Panc1 (cell line): ENCODE data around the gene CISD3. TPM values are rescaled to one million over a fixed set of nuclear protein-coding genes. Genes with fewer than 3 reads are reported as not detected.
"Not testable (repeated sequence)": the region's sequence is repeated elsewhere in the genome, so short reads cannot be mapped to it uniquely, and the experiment has no call there.

Experiments
- ATAC-seq: fragments of 200-7000 bp; cut with Tn5 transposase; 2 replicates; pipeline ENCODE4 v1.9.1; 2020; ENCODE audit warnings: mild to moderate bottlenecking, moderate library complexity
- BruUV-seq: library from RNA; stranded (reverse); fragments of 400-500 nt; replicated peaks from 2 replicates; lab custom pipeline; 2021; lab: Mats Ljungman, UMichigan
- CTCF ChIA-PET: fragments of 300-600 bp; sonication (Branson Sonifier 250); formaldehyde crosslinking; loops from one replicate; lab custom pipeline; 2022; ENCODE audit warnings: antibody characterized with exemption; lab: Charles Lee
- POLR2A ChIA-PET: fragments of 300-600 bp; sonication (Branson Sonifier 250); formaldehyde crosslinking; loops from one replicate; lab custom pipeline; 2022; ENCODE audit warnings: antibody characterized with exemption; lab: Charles Lee
- DNase-seq: peaks from one replicate; pipeline ENCODE4 v3.0.0-alpha.2; 2010; ENCODE audit warnings: low read depth, low spot score
- H3K27ac ChIP-seq: 2 replicates; pipeline ENCODE4 v1.5.1; 2011; ENCODE audit warnings: mild to moderate bottlenecking, low read length, inconsistent platforms
- H3K27me3 ChIP-seq: fragments of 200-500 bp; sonication (Bioruptor generic); 2 replicates; pipeline ENCODE4 v1.6.0; 2014; ENCODE audit warnings: low read length, inconsistent platforms; ENCODE audit not compliant: control insufficient read depth, insufficient read depth
- H3K36me3 ChIP-seq: fragments of 200-500 bp; sonication (Bioruptor generic); 2 replicates; pipeline ENCODE4 v1.5.1; 2014; ENCODE audit warnings: inconsistent platforms, mild to moderate bottlenecking, low read length, moderate library complexity; ENCODE audit not compliant: control insufficient read depth, insufficient read depth
- H3K4me1 ChIP-seq: 2 replicates; pipeline ENCODE4 v1.5.1; 2011; ENCODE audit warnings: inconsistent platforms, mild to moderate bottlenecking, low read length, moderate library complexity; ENCODE audit not compliant: control insufficient read depth, insufficient read depth
- H3K4me3 ChIP-seq, 2 experiments: 2 replicates each; pipeline ENCODE4 v1.5.1; 2011 to 2012; ENCODE audit warnings: low read depth in 2 of 2, low read length in 2 of 2, mild to moderate bottlenecking in 2 of 2, inconsistent platforms in 1 of 2, moderate library complexity in 1 of 2
- H3K9me3 ChIP-seq: fragments of 200-500 bp; sonication (Bioruptor generic); 2 replicates; pipeline ENCODE4 v1.5.1; 2014; ENCODE audit warnings: low read depth, mild to moderate bottlenecking, inconsistent platforms, low read length, moderate library complexity; ENCODE audit not compliant: control insufficient read depth, insufficient read depth
- POLR2AphosphoS5 ChIP-seq: IDR thresholded peaks from 2 replicates; pipeline ENCODE4 v1.6.1; 2012; ENCODE audit warnings: mild to moderate bottlenecking, low read depth, low read length, moderate library complexity
- SIN3A ChIP-seq: IDR thresholded peaks from 2 replicates; pipeline ENCODE4 v1.6.1; 2012; ENCODE audit warnings: low read depth, mild to moderate bottlenecking, low read length, moderate library complexity, borderline replicate concordance; ENCODE audit not compliant: insufficient read depth
- TCF7L2 ChIP-seq: IDR thresholded peaks from 2 replicates; pipeline ENCODE4 v1.6.1; 2011; ENCODE audit warnings: mild to moderate bottlenecking, low read depth, low read length, inconsistent platforms
- in situ Hi-C: cut with HindIII; loops from 2 replicates; pipeline ENCODE4 v1.10.0; 2016; ENCODE audit warnings: low sequenced_read_pairs, low pct_unique_long_range_greater_than_20kb
- intact Hi-C: fragments of 100-400 bp; cut with micrococcal nuclease; formaldehyde crosslinking; loops from one replicate; pipeline ENCODE4 v1.10.0; 2022; ENCODE audit not compliant: unreplicated experiment
- total RNA-seq: library from RNA; stranded (reverse); gene quantifications from one replicate; pipeline ENCODE4 v1.2.1, GENCODE V29; 2021; ENCODE audit not compliant: unreplicated experiment
- TF ChIP-seq, protein P1 (sequence below), 2 experiments: IDR thresholded peaks; 2 replicates each; pipeline ENCODE4 v1.6.1; 2011 to 2012; ENCODE audit warnings: low read depth in 2 of 2, control low read depth in 1 of 2, low read length in 1 of 2, mild to moderate bottlenecking in 1 of 2, moderate library complexity in 1 of 2; ENCODE audit not compliant: insufficient read depth in 1 of 2
- TF ChIP-seq, protein P2 (sequence below): fragments of 450-650 bp; IDR thresholded peaks from 2 replicates; pipeline ENCODE4 v1.5.1; 2017; ENCODE audit warnings: mild to moderate bottlenecking

CISD3 gene
- total RNA-seq, 1 experiment from 2014 or later: 45.0 TPM

DNA sequence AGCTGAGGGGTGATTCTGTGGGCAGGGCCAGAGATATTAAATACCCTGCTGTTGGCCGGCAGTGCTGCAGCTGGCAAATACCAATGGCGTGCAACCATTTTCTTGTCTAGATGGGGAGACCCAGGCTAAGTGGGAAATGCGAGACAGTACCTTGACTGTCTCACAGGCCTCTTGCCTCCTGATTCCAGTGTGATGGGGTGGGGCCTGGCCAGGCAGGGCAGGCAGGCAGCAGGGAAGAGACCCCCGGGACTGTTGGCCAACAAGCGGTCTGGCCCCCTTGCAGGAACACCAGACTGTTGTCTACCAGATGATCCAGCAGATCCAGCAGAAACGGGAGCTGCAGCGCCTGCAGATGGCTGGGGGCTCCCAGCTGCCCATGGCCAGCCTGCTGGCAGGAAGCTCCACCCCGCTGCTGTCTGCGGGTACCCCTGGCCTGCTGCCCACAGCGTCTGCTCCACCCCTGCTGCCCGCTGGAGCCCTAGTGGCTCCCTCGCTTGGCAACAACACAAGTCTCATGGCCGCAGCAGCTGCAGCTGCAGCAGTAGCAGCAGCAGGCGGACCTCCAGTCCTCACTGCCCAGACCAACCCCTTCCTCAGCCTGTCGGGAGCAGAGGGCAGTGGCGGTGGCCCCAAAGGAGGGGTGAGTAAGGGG lies 5.7 kb upstream of the CISD3 start:
- Histone ChIP-seq H3K36me3 (no peaks in the 10 kb centered on the region), H3K27ac (no peak overlapping the region)
- in situ Hi-C loops: no loop called here

DNA sequence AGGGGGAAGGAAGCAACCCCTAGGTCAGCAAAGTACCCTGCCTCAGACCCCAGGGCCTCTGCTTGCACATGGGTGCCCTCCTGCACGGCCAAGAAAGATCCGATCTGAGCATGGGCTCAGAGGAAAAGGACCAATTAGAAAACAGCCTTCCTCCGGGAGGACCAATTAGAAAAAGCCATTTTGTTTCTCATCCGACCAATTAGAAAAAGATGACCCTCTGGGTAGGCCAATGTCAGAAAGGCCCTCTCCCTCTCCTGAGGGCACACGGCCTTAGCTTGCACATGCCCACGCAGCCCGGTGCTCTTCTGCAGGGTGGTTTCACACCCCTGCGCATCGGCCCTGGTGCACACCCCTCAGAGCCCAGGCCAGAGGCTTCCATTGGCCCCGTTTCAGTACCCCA lies 5.1 kb upstream of the CISD3 start:
- Histone ChIP-seq H3K9me3 (no peaks in the 10 kb centered on the region), H3K27me3 (no peaks in the 10 kb centered on the region), H3K27ac (no peak overlapping the region), H3K4me3 (no peak overlapping the region), H3K36me3 (no peaks in the 10 kb centered on the region), H3K4me1 (peaks cover 4% of the 10 kb centered on the region)
- BruUV-seq: no TSS peak
- intact Hi-C loops (no loop called here), in situ Hi-C loops (no loop called here)
- no peak for ATAC-seq
- CTCF ChIA-PET: no interaction called here
- DNase-seq: no peak
- POLR2A ChIA-PET: no interaction called here
- TF ChIP-seq, protein P1, sequence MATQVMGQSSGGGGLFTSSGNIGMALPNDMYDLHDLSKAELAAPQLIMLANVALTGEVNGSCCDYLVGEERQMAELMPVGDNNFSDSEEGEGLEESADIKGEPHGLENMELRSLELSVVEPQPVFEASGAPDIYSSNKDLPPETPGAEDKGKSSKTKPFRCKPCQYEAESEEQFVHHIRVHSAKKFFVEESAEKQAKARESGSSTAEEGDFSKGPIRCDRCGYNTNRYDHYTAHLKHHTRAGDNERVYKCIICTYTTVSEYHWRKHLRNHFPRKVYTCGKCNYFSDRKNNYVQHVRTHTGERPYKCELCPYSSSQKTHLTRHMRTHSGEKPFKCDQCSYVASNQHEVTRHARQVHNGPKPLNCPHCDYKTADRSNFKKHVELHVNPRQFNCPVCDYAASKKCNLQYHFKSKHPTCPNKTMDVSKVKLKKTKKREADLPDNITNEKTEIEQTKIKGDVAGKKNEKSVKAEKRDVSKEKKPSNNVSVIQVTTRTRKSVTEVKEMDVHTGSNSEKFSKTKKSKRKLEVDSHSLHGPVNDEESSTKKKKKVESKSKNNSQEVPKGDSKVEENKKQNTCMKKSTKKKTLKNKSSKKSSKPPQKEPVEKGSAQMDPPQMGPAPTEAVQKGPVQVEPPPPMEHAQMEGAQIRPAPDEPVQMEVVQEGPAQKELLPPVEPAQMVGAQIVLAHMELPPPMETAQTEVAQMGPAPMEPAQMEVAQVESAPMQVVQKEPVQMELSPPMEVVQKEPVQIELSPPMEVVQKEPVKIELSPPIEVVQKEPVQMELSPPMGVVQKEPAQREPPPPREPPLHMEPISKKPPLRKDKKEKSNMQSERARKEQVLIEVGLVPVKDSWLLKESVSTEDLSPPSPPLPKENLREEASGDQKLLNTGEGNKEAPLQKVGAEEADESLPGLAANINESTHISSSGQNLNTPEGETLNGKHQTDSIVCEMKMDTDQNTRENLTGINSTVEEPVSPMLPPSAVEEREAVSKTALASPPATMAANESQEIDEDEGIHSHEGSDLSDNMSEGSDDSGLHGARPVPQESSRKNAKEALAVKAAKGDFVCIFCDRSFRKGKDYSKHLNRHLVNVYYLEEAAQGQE (IDR thresholded peaks at IDR 0.05; ENCODE audit: insufficient read depth in 1 of 2, low read depth in 2 of 2, low read length in 1 of 2): no peak
- TF ChIP-seq, protein P2, sequence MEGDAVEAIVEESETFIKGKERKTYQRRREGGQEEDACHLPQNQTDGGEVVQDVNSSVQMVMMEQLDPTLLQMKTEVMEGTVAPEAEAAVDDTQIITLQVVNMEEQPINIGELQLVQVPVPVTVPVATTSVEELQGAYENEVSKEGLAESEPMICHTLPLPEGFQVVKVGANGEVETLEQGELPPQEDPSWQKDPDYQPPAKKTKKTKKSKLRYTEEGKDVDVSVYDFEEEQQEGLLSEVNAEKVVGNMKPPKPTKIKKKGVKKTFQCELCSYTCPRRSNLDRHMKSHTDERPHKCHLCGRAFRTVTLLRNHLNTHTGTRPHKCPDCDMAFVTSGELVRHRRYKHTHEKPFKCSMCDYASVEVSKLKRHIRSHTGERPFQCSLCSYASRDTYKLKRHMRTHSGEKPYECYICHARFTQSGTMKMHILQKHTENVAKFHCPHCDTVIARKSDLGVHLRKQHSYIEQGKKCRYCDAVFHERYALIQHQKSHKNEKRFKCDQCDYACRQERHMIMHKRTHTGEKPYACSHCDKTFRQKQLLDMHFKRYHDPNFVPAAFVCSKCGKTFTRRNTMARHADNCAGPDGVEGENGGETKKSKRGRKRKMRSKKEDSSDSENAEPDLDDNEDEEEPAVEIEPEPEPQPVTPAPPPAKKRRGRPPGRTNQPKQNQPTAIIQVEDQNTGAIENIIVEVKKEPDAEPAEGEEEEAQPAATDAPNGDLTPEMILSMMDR: no peak
- no peak for TF ChIP-seq TCF7L2
- TF ChIP-seq SIN3A: no peak
- no peak for TF ChIP-seq POLR2AphosphoS5

More for the DNA sequence above, 5.7 kb upstream of the CISD3 start:
- Histone ChIP-seq H3K9me3 (no peaks in the 10 kb centered on the region), H3K4me1 (peaks cover 4% of the 10 kb centered on the region), H3K27me3 (no peaks in the 10 kb centered on the region), H3K4me3 (no peak overlapping the region)
- no TSS peak for BruUV-seq
- ChIA-PET POLR2A (no interaction called here), CTCF (no interaction called here)
- ATAC-seq: no peak
- no peak for TF ChIP-seq SIN3A
- TF ChIP-seq, protein P2: no peak
- TF ChIP-seq TCF7L2: no peak
- no peak for TF ChIP-seq POLR2AphosphoS5
- TF ChIP-seq, protein P1 (IDR thresholded peaks at IDR 0.05; ENCODE audit: insufficient read depth in 1 of 2, low read depth in 2 of 2, low read length in 1 of 2): no peak
- intact Hi-C loops: no loop called here
- no peak for DNase-seq

DNA sequence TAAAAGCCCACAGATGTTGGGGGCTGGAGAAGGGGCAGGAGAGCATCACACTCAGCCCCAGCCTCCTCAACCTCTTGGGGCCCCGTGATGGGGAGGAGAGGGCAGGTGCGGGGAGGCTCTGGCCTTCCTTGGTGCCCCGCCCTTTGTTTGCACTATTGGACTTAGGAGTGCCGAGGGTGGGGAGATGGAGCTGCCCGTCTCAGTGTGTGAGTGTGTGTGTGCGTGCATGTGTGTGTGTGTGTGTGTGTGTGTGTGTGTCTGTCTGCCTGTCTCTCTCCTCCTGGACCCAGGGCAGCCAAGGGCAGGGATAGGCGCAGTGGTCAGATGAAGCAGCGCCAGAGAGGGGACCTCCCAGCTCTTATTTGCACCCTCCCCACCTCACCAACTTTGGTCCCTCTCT lies 4.0 kb upstream of the CISD3 start:
- DNase-seq, intact Hi-C loops, ATAC-seq, in situ Hi-C loops, H3K36me3 ChIP-seq, H3K9me3 ChIP-seq, H3K4me1 ChIP-seq, BruUV-seq, H3K27me3 ChIP-seq, H3K27ac ChIP-seq, POLR2A ChIA-PET, H3K4me3 ChIP-seq: not testable (repeated sequence)
- CTCF ChIA-PET: interaction anchor here (0.6 kb wide), 1 partner anchor 8 kb away, joined by 5 read pairs; no protein-coding TSS in a partner anchor
